ENCODE results near the gene ARHGAP15. TPM values are rescaled to one million over a fixed set of nuclear protein-coding genes. Genes with fewer than 3 reads are reported as not detected.

Gene ARHGAP15
- total and polyA plus RNA-seq, 2 experiments from 2014 or later = 0.26 TPM; not detected in 1

DNA sequence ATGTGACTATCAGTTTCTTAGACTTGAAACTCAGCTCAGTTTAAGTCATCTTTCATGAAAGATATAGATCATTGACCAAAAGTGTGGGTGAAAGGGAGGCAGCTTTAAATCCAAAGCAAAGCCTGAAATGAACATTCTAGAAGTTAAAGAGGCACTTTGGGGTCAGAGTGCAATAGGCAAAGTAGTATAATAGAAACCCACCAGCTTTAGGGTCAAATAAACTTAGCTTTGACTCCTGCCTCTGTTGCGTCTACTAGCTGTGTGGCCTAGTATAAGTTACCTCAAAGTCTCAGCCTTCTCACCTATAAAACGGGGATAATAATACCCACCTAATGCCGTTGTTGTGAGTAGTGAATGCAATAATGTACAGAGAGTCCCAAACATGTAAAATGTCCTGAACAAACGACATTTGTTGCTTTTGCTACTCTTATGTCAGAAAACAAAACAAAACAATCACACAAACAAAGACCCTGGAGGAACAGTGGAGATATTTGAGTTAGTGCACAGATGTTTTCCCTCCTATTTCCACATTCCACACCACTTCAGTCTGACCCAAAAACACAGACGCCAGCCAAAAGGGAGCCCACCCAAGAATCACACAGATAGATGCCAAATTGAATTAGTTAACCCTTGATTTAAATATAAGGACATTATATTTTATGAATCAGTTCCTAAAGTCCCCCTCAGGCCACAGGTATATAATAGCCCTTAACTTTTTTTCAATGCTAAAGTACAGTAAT lies 657.0 kb downstream of the ARHGAP15 start (continued):
- TF ChIP-seq, protein P1, sequence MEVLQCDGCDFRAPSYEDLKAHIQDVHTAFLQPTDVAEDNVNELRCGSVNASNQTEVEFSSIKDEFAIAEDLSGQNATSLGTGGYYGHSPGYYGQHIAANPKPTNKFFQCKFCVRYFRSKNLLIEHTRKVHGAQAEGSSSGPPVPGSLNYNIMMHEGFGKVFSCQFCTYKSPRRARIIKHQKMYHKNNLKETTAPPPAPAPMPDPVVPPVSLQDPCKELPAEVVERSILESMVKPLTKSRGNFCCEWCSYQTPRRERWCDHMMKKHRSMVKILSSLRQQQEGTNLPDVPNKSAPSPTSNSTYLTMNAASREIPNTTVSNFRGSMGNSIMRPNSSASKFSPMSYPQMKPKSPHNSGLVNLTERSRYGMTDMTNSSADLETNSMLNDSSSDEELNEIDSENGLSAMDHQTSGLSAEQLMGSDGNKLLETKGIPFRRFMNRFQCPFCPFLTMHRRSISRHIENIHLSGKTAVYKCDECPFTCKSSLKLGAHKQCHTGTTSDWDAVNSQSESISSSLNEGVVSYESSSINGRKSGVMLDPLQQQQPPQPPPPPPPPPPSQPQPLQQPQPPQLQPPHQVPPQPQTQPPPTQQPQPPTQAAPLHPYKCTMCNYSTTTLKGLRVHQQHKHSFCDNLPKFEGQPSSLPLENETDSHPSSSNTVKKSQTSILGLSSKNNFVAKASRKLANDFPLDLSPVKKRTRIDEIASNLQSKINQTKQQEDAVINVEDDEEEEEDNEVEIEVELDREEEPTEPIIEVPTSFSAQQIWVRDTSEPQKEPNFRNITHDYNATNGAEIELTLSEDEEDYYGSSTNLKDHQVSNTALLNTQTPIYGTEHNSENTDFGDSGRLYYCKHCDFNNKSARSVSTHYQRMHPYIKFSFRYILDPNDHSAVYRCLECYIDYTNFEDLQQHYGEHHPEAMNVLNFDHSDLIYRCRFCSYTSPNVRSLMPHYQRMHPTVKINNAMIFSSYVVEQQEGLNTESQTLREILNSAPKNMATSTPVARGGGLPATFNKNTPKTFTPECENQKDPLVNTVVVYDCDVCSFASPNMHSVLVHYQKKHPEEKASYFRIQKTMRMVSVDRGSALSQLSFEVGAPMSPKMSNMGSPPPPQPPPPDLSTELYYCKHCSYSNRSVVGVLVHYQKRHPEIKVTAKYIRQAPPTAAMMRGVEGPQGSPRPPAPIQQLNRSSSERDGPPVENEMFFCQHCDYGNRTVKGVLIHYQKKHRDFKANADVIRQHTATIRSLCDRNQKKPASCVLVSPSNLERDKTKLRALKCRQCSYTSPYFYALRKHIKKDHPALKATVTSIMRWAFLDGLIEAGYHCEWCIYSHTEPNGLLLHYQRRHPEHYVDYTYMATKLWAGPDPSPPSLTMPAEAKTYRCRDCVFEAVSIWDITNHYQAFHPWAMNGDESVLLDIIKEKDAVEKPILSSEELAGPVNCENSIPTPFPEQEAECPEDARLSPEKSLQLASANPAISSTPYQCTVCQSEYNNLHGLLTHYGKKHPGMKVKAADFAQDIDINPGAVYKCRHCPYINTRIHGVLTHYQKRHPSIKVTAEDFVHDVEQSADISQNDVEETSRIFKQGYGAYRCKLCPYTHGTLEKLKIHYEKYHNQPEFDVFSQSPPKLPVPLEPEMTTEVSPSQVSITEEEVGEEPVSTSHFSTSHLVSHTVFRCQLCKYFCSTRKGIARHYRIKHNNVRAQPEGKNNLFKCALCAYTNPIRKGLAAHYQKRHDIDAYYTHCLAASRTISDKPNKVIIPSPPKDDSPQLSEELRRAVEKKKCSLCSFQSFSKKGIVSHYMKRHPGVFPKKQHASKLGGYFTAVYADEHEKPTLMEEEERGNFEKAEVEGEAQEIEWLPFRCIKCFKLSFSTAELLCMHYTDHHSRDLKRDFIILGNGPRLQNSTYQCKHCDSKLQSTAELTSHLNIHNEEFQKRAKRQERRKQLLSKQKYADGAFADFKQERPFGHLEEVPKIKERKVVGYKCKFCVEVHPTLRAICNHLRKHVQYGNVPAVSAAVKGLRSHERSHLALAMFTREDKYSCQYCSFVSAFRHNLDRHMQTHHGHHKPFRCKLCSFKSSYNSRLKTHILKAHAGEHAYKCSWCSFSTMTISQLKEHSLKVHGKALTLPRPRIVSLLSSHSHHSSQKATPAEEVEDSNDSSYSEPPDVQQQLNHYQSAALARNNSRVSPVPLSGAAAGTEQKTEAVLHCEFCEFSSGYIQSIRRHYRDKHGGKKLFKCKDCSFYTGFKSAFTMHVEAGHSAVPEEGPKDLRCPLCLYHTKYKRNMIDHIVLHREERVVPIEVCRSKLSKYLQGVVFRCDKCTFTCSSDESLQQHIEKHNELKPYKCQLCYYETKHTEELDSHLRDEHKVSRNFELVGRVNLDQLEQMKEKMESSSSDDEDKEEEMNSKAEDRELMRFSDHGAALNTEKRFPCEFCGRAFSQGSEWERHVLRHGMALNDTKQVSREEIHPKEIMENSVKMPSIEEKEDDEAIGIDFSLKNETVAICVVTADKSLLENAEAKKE (CRISPR knock-in tag; IDR thresholded peaks at IDR 0.05) = no peak
- TF ChIP-seq, protein P2, sequence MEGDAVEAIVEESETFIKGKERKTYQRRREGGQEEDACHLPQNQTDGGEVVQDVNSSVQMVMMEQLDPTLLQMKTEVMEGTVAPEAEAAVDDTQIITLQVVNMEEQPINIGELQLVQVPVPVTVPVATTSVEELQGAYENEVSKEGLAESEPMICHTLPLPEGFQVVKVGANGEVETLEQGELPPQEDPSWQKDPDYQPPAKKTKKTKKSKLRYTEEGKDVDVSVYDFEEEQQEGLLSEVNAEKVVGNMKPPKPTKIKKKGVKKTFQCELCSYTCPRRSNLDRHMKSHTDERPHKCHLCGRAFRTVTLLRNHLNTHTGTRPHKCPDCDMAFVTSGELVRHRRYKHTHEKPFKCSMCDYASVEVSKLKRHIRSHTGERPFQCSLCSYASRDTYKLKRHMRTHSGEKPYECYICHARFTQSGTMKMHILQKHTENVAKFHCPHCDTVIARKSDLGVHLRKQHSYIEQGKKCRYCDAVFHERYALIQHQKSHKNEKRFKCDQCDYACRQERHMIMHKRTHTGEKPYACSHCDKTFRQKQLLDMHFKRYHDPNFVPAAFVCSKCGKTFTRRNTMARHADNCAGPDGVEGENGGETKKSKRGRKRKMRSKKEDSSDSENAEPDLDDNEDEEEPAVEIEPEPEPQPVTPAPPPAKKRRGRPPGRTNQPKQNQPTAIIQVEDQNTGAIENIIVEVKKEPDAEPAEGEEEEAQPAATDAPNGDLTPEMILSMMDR (conservative IDR thresholded peaks at IDR 0.05; ENCODE audit: low read depth in 2 of 2) = no peak

DNA sequence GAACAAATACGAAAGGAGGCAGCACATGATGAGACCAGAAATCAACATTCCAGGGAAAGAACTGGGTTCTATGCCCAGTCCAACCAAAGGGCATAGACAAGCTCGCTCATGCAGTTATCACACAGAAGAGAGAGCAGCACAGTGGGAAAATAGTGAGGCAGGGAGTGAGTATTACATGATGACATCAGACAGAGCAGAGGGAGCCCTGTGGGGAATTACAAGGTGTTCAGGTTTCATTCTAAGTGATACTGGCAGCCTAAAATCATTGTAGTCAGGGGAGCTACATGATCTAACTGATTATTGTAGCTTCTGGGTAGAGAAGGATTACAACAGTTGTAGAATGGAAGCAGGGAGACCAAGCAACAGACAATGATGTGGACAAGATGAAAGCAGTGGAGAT lies 658.5 kb downstream of the ARHGAP15 start:
- H3K9me2 ChIP-seq (ENCODE audit: insufficient read depth) = peaks cover 15% of the 10 kb centered on the region; the same call in 1 of the 2 replicates
- Mint-ChIP-seq H3K4me3 (no peak overlapping the region), H3K9me3 (no peaks in the 10 kb centered on the region), H3K27me3 (ENCODE audit: insufficient read depth, low read depth, poor library complexity) (no peaks in the 10 kb centered on the region), H3K36me3 (ENCODE audit: low read depth) (no peaks in the 10 kb centered on the region), H3K4me1 (peaks cover 4% of the 10 kb centered on the region), H3K27ac (no peak overlapping the region)
- no peaks in the 10 kb centered on the region for H4K20me1 ChIP-seq (replicated peaks; ENCODE audit: insufficient read depth)
- ATAC-seq (no peak), DNase-seq (ENCODE audit: low spot score) (no peak)
- H3K79me2 ChIP-seq (replicated peaks; ENCODE audit: insufficient read depth) = no peaks in the 10 kb centered on the region
- H3K4me3 ChIP-seq = no peak overlapping the region
- H3K4me1 ChIP-seq (ENCODE audit: insufficient read depth) = peaks cover 3% of the 10 kb centered on the region; the same call in 1 of the 2 replicates
- H3K27ac ChIP-seq (ENCODE audit: low read depth) = no peak overlapping the region
- H2AFZ ChIP-seq = no peak overlapping the region
- no peaks in the 10 kb centered on the region for H3K36me3 ChIP-seq (ENCODE audit: insufficient read depth)
- H3F3A ChIP-seq (replicated peaks; ENCODE audit: low read depth) = no peaks in the 10 kb centered on the region
- H3K4me2 ChIP-seq = no peak overlapping the region
- no peaks in the 10 kb centered on the region for H3K27me3 ChIP-seq (ENCODE audit: insufficient read depth)
- TF ChIP-seq NANOG (IDR thresholded peaks at IDR 0.05; ENCODE audit: borderline replicate concordance) (no peak), ZNF331 (CRISPR knock-in tag; IDR thresholded peaks at IDR 0.05; ENCODE audit: low read depth) (no peak), STAT1 (IDR thresholded peaks at IDR 0.05; ENCODE audit: unreplicated experiment) (no peak), JUNB (IDR thresholded peaks at IDR 0.05; ENCODE audit: unreplicated experiment) (no peak), CREB1 (CRISPR knock-in tag; IDR thresholded peaks at IDR 0.05; ENCODE audit: low read depth) (no peak), EZH2 (IDR thresholded peaks at IDR 0.05; ENCODE audit: low read depth, unreplicated experiment) (no peak), EZH2phosphoT487 (IDR thresholded peaks at IDR 0.05; ENCODE audit: unreplicated experiment) (no peak)
- TF ChIP-seq, protein P3, sequence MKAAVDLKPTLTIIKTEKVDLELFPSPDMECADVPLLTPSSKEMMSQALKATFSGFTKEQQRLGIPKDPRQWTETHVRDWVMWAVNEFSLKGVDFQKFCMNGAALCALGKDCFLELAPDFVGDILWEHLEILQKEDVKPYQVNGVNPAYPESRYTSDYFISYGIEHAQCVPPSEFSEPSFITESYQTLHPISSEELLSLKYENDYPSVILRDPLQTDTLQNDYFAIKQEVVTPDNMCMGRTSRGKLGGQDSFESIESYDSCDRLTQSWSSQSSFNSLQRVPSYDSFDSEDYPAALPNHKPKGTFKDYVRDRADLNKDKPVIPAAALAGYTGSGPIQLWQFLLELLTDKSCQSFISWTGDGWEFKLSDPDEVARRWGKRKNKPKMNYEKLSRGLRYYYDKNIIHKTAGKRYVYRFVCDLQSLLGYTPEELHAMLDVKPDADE (IDR thresholded peaks at IDR 0.05) = no peak
- TF ChIP-seq, protein P4, sequence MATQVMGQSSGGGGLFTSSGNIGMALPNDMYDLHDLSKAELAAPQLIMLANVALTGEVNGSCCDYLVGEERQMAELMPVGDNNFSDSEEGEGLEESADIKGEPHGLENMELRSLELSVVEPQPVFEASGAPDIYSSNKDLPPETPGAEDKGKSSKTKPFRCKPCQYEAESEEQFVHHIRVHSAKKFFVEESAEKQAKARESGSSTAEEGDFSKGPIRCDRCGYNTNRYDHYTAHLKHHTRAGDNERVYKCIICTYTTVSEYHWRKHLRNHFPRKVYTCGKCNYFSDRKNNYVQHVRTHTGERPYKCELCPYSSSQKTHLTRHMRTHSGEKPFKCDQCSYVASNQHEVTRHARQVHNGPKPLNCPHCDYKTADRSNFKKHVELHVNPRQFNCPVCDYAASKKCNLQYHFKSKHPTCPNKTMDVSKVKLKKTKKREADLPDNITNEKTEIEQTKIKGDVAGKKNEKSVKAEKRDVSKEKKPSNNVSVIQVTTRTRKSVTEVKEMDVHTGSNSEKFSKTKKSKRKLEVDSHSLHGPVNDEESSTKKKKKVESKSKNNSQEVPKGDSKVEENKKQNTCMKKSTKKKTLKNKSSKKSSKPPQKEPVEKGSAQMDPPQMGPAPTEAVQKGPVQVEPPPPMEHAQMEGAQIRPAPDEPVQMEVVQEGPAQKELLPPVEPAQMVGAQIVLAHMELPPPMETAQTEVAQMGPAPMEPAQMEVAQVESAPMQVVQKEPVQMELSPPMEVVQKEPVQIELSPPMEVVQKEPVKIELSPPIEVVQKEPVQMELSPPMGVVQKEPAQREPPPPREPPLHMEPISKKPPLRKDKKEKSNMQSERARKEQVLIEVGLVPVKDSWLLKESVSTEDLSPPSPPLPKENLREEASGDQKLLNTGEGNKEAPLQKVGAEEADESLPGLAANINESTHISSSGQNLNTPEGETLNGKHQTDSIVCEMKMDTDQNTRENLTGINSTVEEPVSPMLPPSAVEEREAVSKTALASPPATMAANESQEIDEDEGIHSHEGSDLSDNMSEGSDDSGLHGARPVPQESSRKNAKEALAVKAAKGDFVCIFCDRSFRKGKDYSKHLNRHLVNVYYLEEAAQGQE (IDR thresholded peaks at IDR 0.05; ENCODE audit: unreplicated experiment) = no peak

Data from GM23338 (cell line).